Renal cortical epithelial cell (primary cell): ENCODE measurements around the gene ABCC2. TPM values are rescaled to one million over a fixed set of nuclear protein-coding genes. Genes with fewer than 3 reads are reported as not detected.
"Not testable (repeated sequence)": the region's sequence is repeated elsewhere in the genome, so short reads cannot be mapped to it uniquely, and the experiment has no call there.

Source experiments
- DNase-seq: peaks from one replicate; pipeline ENCODE4 v3.0.0-alpha.2; 2011; ENCODE audit warnings: low read depth
- total RNA-seq: library from RNA; depleted of rRNA; stranded (reverse); fragments of >200 nt; gene quantifications from 2 replicates; pipeline ENCODE4 v1.2.3, GENCODE V29; 2014

Gene ABCC2
- total RNA-seq, 1 donor from 2014 or later, result 0.65 TPM

- no peak for DNase-seq
Measured at GRCh38 chr10:99852481-99853213, 70.2 kb downstream of the ABCC2 start.

- no peak for DNase-seq
Measured at GRCh38 chr10:99853655-99854054, 71.2 kb downstream of the ABCC2 start.

GRCh38 chr10:99854860-99855259 is 72.4 kb downstream of the ABCC2 start:
- DNase-seq, result peak; percentile 29

GRCh38 chr10:99855479-99856071 is 73.1 kb downstream of the ABCC2 start:
- no peak for DNase-seq

DNA sequence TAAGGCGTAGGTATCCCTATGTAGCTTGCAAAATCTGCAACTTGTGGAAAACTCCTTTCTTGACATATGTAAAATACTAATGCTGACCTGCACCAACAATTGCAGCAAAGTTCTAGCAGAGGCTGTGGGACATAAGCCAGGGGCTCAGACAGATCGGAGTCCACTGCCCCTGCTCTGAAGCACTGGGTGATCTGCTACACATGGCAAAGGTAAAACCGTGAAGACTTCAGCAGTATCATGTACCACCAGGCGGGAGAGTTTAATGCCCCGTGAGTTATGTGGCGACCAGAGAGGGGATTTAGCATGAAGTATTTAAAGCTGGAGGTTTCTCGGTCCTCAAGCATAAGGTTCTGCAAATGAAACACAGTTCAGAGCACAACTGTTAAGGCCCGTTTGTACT is 76.4 kb downstream of the ABCC2 start:
- DNase-seq, result no peak

GRCh38 chr10:99859585-99859984 is 77.1 kb downstream of the ABCC2 start:
- no peak for DNase-seq

DNA sequence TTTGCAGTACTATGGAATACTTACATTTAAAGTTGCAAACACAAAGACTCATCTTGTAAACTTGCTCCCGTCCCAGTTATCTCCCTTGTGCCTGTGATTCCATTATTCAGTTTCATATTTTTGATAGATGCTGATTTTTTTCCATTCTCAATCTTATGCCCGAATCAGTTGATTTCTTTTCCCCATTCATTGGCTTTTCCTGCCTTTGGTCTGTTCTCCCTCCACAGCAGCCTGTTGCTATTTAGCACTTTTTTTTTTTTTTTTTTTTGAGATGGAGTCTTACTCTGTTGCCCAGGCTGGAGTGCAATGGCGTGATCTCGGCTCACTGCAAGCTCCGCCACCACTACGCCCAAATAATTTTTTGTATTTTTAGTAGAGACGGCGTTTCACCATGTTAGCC is 78.0 kb downstream of the ABCC2 start:
- no peak for DNase-seq

GRCh38 chr10:99863535-99864240 is 81.2 kb downstream of the ABCC2 start:
- DNase-seq, result not testable (repeated sequence)

DNA sequence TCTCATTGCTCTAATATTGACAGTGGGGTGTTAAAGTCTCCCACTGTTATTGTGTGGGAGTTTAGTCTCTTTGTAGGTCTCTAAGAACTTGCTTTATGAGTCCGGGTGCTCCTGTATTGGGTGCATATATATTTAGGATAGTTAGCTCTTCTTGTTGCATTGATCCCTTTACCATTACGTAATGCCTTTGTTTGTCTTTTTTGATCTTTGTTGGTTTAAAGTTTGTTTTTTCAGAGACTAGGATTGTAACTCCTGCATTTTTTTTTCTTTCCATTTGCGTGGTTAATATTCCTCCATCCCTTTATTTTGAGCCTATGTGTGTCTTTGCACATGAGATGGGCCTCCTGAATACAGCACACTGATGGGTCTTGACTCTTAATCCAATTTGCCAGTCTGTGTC is 84.8 kb downstream of the ABCC2 start:
- not testable (repeated sequence) for DNase-seq

DNA sequence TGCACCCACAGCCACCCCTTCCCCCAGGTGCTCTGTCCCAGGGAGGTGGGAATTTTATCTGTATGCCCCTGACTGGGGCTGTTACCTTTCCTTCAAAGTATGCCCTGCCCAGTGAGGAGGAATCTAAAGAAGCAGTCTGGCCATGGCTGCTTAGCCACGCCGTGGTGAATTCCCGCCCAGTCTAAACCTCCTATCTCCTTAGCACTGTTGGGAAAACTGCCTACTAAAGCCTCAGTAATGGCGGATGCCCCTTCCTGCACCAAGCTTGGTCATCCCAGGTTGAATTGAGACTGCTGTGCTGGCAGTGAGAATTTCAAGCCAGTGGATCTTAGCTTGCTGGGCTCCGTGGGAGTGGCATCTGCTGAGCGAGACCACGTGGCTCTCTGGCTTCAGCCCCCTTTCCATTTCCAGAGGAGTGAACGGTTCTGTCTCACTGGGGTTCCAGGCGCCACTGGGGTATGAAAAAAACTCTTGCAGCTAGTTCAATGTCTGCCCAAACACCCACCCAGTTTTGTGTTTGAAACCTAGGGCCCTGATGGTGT is 87.2 kb downstream of the ABCC2 start:
- no peak for DNase-seq

- no peak for DNase-seq
Measured at GRCh38 chr10:99870123-99870730, 87.8 kb downstream of the ABCC2 start.

DNA sequence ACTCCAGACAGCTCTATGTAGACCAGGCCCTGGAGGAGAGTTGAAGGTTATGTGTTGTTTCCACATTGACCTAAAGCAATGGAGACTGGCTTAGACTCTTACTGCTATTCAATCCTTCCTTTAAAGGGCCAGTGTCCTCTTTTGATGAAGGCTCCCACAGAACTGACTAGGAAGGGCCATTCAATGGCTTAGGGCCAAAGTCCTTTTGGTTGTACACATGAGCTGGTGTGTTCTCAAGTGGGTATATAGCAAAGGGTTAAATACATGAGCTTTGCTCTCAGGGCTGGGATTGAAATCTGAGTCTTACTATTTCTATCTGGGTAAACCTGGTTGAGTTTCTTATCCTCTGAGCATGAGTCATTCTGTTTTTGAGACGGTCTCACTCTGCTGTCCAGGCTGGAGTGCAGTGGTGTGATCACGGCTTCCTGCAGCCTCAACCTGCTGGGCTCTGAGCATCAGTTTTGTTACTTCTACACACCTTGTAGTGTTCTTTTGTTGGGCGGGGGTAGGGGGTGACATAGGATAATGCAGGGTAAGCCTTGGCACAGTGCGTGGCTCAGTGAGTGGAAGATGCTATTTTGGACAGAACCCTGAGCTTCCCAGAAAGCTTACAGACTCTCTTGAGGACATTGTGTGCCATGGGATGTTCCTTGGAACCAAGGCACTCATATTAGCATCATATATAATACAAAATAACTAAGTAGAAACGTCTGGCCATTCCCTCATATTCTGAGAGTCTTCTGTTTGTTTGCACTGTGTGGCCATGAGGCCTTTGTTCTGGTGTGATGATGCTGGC is 90.1 kb downstream of the ABCC2 start:
- DNase-seq, result peak; percentile 33

- no peak for DNase-seq
Measured at GRCh38 chr10:99873846-99874245, 91.4 kb downstream of the ABCC2 start.

DNA sequence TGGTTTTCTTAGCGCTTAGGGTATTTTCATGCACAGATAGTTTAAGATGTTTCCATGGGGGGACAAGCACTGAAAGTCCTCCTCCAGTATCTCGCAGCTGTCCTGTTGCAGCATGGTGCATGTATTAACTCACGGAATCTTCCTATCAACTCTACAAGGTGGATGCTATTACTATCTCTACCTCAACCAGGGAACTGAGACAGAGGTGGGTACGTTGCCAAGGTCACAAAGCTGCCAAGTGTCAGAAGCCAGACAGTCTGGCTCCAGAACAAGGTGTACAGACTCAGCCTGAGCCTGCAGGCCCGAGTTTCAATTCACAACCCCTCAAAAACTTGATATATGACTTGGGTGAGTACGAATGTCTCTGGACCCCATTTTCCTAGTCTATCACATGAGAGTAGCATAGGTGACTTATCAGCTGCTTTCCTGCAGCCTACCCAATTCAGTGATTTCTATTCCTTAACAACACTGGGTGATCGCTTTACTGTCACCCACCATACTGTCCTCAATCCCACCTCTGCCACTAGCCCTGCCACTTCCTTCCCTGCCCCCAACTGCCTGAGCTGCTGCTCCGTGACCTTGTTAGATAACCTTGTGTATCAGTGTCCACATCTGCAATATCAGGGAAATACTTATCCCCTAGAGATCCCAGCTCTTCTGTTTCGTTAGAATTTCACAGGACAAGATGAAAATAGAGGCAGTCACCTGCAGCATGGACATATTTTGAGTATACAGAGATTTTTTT is 92.1 kb downstream of the ABCC2 start:
- no peak for DNase-seq

DNA sequence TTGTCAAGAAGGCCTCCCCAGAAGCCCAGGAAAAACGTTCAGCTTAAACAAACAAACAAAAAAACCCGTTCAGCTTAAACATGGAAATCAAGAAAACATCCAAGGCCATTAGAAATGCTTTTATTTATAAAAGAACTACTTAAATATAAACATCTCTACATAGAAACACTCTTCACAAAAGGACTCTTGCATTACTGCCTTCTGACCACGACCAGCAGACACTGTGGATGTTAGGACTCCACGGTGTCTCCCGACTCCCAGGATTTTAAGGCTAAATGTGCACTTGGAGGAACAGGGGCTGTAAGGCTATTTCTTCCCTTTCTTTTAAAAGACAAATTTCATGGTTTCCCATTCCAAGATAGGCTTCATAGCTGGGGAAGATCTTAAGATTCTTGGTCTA is 93.0 kb downstream of the ABCC2 start:
- DNase-seq, result no peak

DNA sequence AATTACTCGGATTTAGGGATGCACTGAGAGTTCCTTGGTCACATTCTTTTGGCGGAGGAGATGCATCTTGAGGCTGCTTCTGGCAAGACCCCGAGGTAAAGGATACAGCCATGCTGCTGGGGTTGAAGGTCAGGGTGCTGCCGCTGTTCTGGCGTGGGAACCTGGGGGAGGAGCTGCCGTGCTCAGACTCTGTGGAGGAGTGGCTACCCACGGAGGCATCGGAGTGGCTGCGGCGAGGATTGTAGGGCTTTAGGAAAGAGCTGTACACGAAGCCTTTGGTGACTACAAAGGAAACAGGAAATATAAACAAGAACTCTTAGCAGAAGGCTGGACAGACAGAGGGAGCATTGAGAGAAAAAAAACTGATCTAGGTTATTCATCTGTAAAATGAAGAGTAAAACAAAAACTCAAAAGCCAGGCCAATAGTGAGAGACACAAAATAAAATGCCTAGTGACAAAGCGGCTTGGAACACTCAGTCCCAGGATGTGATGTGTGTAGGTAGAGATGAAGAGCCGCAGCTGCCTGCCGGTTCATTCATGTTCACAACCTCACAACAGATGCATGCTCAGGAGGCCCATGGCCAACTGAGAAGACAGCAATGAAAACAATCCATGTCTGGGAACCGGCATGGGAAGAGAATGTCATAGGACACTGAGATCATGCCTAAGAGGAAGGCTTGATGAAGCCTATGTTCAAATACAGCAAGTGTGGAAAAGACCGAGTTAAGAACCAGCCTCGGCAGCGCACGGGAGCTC is 97.8 kb downstream of the ABCC2 start:
- DNase-seq, result no peak

DNA sequence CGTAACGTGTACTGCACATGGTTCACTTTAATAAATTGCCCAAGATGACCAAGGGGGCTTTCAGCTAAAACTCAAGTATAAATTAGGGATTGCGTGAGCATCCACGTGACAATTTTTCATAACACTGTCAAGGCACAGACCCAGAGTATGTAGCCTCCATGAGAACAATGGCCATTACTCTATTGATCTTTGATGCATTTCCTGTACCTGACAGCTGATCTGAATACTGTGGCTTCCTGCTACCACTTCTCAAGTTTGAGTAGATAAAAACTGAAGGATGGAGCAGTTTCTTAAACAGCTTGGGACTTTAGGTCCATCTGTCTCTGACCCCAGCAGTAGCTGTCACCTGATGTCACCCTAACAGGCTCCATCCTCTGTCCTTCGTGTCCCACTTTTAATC is 98.9 kb downstream of the ABCC2 start:
- DNase-seq, result no peak

DNA sequence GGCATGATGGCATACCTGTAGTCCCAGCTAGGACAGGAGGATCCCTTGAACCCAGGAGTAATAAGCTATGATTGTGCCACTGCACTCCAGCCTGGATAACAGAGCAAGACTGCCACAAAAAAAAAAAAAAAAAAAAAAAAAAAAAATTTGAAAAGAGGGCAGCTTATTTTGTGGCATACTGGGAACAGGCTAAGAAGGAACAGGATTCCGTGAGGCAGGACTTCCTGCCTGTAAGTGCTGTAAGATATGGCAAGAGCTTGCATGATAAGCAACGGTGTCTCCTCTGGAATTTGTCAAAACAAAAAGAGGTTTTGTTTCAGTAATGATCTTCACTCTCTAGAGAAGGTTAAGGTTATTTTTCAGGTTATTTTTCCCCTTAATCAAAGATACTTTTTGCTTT is 101.1 kb downstream of the ABCC2 start:
- no peak for DNase-seq

DNA sequence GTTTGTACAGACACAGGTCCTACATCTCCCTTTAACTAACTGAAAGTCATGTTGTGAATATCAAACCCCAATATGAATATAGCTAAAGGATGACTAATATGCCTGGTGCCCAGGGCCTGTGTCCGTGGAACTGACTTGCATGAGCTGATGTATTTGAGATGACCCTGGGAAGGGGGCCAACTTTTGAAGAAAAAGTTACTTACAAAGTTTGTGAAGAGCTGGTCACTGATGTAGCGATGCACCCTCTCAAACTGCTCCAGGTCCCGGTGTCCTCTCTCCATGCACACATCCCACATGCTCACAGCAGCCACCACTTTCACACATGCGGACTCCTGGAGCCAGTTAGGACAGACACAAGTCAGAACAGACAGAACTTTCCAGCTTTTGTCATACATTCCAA is 106.2 kb downstream of the ABCC2 start:
- DNase-seq, result no peak

DNA sequence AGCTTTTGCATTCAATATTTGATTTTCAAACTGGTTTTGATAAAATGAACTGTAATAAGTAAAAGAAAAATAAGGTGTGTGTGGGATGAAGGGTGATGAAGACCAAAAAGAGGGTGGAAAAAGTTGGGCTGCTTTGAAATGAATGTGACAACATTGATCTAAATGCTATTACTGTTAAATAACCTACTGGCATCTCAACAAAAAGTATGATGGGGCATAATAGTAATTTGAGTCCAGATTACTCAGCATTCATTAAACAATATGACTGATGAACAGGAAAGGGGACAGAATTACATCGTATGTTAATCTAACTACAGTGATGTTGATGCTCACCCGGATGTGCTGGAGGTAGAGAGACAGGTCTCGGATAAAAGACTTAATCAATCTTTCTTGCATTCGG is 112.2 kb downstream of the ABCC2 start:
- no peak for DNase-seq
